ENCODE data around the gene IFI27L1.

Gene IFI27L1

DNA sequence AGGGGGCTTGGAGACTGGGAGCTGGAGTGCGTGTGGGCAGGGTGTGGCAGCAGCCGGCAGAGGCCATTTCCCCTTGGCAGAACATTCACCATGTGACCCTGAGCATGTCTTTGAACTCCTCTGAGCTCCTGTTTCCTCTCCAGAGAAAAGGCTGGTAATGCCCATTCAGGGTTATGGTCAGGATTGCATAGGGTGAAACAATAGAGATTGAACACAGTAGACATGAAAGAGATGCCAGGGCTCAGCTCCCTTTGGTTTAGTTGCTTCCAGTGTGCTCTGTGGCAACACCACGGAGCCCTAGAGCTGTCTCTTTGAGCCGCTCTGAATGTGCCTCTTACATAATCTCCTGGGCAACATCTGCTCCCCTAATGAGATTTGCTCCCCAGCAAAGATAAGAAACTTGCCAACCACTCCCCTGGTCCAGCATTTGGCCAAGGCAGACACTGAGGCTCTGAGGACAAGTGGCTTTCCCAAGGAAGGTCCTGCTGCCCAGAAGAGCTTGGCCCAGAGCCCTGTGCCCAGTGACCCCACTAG is 34.0 kb downstream of the IFI27L1 start:
- no peak for DNase-seq

DNA sequence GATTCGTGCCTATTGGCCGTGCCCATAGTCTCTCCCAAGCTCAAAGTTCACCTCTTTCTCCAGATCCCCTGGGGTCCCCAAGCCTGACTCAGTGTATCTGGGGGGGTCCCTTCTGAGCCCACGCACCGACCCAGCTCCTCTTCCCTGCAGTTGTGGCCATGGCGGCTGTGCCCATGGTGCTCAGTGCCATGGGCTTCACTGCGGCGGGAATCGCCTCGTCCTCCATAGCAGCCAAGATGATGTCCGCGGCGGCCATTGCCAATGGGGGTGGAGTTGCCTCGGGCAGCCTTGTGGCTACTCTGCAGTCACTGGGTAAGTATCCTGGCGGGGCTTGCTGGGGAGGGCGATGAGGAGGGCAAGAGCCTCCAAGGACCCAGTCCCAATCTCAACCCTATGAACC is 34.5 kb downstream of the IFI27L1 start:
- DNase-seq, result no peak

DNA sequence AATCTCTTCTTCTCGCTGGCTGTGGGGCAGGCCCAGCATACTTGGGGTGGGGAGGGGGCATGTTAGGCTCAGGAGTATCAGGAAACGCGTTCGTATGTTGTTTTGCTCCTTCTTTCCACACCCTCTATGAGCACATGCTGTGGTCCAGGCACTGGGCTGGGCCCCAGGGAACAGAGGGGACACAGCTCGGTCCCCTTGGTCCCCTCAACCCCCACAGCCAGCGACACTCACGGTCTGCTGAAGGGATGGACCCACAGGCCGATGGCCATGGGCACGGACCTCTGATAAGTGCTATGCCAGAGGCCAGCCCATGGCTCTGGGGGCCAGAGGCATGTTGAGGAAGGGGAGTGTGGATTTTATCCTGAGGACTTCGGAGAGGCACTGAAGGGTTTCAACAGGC is 35.6 kb downstream of the IFI27L1 start:
- DNase-seq, result no peak

DNA sequence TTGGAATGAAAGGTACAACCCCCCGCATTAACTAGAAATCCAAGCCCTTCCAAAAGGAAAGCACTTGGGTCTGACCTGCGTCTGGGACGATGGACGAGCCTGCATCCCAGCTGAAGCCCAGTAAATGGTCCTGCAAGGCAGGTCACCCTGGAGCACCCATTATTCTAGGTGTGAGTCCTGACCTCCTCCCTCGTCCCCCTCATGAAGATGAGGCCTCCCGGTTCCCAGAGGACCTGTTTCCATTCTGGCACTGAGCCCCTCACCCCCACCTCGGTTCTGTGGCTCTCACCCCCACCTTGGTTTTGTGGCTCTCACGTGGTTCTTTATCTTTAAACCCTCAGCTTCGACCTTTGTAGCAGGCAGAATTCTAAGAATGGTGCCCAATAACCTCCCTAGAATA is 36.7 kb downstream of the IFI27L1 start:
- DNase-seq, result no peak

DNA sequence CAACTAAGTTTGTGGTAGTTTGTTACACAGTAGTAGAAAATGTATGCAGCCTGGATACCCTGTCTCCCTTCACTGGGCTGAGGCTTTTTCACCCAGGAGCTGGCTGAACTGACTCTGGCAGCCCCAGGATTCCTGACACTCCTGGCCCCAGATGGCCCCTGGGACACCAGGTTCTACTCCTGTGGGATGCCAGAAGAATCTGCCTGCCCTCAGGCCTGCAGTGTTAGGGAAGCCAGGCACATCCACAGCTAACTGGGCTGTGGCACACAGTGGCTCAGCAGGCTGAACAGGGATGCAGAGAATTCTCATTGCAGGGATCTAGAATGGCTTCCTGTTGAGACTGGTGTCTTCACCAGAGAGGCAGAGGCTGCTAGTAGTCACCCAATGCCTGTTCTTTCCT is 38.0 kb downstream of the IFI27L1 start:
- DNase-seq, result no peak

DNA sequence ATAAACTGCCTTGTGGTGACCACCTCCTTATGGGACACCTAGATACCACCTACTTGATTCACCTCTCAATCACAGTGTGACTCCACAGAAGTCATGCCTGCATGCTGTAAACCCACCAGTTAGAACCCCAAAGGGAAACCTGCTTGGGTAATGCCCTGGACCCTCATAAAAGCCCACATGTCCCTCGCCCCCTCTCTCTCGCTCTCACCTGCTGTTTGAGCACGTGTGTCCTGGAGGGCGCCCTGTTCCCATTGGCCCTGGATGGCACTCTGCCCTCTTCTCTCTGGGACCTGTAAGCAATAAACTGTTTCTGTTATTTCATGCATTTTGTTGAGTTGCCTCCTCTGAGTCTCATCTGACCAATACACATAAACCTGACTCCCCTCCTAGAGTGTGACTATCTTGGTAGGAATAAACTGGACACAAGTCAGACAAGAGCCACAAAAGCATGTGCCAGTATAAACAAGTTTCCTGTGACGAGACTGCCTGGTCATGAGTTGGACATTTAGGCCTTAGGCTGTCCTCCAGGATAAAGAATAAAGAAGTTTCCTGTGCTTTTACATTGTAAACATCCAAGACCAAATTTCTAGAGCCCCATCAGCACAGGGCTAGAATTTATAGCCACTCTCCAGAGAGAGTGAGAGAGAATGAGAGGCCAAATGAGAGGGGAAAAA is 39.7 kb downstream of the IFI27L1 start:
- DNase-seq, result no peak

DNA sequence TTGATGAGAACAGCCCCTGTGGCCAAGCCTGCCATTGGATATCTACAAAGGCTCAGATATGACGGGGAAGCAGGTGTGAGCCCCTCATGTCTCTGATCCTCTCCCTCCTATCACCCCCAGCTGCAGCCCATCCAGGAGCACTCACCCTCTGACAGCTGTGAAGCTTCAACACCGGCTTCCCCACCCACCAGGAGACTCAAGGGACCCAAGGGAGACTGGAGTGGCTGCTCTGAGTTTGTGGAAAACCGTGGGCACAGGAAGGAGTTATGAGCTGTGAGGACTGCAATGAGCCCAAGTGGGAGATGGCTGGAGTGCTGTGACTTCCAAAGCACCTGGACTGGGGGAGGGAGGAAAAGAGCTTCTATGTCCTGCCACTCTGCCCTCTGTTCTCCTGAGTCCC is 40.4 kb downstream of the IFI27L1 start:
- DNase-seq, result no peak

DNA sequence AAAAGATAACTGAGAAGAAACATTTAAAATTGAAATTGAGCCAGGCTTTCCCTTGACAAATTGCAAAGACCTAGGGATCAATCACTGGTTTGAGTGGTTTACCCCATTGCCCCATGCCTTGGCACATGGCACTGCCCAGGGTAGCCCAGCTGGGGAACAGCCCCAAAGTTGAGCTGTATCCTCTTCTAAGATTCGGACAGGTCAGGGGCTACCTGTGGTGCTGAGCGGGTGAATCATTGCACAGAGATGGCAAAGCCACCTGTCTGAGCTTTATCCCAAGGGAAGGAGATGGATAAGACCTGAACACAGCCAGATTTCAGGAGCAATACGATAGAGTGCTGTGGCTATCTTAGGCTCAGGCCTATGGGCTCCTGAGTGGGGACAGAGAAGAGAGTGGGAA is 41.3 kb downstream of the IFI27L1 start:
- DNase-seq, result no peak

DNA sequence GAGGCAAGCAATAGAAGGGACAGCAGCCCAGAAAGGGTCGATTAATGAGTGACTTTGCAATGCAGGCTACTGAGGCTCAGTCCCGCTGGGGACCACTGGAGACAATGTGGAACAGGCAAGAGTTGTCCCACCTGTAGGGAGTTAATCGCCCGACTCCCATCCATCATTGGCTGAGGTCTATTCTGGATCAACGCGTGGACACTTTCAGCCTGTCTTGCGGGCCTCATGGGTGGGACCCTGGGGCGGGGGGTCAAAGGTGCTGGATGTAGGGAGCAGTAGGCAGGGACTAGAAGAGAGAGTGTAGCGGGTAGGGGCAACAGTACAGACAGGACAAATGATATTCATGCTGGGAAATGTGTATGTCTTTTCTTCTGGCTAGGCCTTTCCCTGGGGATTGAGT is 42.2 kb downstream of the IFI27L1 start:
- DNase-seq, result no peak

DNA sequence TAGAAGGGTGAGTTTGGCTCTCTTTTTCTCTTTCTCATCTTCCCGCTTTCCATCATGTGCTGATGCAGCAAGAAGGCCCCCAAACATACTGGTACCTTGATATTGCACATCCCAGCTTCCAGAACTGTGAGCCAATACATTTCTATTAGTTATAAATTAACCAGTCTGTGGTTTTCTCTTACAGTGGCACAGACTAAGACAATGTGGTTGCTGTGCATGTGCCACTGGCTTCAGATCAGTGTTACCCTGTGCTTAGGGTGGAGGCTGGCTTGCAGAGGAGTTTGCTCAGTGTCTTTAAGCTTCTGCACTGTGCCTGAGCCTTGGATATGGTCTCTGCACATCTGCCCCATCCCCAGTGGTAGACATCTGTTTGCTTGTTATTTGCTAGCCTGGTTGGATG is 42.8 kb downstream of the IFI27L1 start:
- no peak for DNase-seq

DNA sequence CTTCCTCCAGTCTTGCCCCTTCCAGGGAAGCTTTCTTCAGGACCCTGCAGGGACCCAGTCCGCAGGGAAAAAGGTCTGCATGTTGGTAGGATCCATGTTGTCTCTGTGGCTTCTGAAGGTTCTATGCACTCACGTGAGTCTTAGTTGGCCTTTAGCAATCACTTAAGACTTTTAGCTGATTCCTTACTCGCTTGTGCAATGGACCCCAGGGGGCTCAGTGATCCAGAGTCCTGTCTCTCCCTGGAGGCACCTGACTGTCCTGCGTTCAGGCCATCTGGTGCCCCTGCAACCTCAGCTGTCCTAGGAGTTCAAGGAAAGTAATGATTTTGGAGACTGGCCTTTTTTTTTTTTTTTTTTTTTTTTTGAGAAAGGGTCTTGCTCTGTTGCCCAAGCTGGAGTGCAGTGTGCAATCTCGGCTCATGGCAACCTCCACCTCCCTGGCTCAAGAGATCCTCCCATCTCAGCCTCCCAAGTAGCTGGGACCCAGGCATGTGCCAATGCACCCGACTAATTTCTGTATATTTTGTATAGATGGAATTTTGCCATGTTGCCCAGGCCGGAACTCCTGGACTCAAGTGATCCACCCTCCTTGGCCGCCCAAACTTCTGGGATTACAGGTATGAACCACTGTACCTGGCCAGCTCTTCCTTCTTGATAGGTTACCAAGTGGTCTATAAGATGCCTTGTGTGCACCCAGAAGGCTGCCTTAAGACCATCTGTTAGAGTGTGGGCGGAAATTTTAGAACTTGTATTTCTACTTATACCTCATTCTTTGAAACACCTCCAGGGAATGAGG is 43.7 kb downstream of the IFI27L1 start:
- no peak for DNase-seq

DNA sequence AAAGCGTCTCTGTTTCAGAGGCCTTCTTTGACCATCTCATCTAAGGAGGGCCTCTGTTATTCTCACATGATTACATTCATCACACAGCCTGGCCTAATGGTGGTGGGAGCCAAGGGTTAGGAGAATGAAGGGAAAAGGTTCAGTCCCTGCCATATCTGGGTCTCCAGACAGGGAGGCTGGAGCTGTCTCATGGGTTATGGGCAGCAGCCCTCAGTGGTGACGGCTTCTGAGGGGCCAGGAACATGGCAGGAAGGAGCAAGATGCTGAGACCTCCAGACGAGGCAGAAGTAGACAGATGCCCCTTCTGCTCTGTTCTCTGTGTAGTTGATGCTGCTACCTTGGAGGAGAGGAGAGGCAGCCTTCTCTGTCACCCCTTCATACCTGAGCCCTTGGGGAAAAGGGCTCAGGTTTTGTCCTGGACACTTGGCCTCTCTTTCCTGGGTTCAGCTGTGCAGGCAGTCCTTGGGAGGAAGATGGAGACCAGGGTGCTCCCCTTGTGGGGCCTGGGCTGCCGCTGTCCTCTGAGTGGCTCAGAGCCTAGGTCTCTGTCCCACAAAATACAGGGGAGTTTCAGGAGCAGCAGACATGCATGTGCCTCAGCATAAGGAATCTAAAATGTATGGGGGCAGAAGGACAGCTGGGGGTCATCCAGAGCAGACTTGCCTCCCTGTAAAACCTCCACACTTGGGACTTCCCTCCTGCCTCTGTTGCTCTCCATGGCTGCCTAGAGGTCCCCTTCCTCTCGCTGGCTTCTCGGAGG is 44.7 kb downstream of the IFI27L1 start:
- DNase-seq, result no peak

DNA sequence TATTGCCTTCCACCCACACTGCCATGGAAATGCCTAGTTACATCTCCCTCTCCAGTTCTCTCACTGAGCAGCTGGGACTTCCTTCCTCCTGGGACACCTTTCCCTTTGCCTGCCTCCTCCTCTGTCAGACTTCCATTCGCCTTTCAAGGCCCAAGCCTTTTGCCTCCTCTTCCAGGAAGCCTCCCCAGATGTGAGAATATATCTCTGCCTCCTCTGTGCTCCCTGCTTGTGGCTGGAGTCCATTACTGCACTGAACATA is 45.2 kb downstream of the IFI27L1 start:
- no peak for DNase-seq

DNA sequence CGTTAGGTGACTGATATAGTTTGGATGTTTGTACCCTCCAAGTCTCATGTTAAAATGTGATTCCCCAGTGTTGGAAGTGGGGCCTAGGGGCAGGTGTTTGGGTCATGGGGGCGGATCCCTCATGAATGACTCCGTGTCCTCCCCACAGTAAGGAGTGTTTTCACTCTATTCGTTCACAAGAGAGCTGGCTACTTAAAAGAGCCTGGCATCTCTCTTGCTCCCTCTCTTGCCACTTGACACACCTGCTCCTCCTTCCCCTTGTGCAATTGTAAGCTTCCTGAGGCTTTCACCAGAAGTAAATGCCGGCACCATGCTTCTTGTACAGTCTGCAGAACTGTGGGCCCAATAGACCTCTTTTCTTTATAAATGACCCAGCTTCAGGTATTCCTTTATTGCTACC is 45.7 kb downstream of the IFI27L1 start:
- no peak for DNase-seq

DNA sequence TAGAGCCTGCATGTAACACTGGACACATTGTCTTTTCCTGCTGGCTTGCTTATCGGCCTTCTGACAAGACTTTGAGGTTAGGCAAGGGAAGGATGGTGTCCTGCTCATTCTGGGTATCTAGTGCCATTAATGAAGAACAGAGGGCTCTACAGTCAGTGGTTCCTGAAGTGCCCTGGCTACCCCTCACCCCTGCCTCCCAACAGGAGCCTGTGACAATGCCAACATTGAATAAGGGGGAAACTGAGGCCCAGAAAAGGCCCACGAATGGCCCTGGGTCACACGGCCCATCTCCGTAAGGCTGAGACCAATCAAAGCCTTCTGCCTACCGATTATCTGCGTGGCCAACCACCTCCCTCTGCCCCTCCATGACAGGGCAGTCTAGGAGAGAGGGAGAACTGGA is 46.2 kb downstream of the IFI27L1 start:
- no peak for DNase-seq

DNA sequence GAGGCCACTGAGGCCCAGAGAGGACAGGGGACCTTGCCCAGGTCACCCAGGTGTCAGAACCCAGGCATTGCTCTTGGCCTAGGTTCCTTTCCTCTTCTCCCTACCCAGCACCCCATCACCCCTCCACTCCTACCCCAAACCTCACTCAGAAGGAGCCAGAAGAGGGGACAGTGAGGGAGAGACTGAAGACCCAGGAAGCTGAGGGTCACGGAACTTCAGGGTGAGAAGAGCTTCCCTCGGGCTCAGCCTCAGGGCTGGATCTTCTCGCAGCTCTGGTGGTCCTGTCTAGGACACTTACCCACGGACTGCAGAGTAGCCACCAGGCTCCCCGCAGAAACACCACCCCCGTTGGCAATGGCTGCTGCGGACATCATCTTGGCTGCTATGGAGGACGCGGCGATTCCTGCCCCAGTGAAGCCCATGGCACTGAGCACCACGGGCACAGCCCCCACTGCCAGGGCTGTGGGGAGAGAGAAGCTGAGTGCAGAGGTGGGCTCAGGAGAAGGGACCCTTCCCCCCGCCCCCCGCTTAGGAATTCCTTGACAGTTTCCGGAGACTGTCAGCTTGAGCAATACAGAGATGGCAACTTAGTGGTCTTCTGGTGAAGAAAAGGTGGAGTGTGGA is 47.2 kb downstream of the IFI27L1 start:
- DNase-seq, result no peak

DNA sequence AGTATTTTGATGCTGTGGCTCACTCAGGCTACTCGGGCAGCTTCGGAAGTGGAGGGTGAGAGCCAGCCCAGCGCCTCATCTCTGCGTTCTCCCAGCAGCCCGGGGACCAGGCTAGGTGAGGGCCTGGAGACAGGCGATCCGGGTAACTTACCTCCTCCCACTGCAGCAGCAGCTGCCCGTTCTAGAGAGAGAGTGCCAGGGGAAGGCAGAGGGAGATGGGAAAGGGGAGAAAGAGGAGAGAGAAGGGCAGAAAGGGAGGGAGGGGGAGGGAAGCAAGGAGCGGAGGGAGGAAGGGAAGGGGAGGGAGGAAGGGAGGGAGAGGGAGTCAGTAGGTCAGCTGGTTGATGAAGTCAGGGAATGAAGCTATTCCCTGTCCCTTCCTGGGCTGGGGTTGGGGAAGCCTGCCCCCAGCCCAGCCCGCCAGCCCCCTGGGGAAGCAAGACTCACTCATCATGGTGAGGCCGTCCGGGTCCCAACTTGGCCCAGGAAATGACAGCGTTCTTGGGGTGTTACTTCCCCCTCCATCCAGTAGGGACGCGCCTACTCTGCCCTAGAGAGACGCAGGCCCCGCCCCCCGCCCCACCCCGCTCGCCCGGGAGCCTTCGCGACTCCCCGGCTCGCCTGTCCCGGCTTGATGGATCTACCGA is 48.1 kb downstream of the IFI27L1 start, which contains the start of gene IFI27L2:
Gene IFI27L2, minus strand, starts transcription at position 494 of the 647 bp plus-strand sequence. Its CDS starts 40 bp downstream, at position 454.
- DNase-seq, result no peak

DNA sequence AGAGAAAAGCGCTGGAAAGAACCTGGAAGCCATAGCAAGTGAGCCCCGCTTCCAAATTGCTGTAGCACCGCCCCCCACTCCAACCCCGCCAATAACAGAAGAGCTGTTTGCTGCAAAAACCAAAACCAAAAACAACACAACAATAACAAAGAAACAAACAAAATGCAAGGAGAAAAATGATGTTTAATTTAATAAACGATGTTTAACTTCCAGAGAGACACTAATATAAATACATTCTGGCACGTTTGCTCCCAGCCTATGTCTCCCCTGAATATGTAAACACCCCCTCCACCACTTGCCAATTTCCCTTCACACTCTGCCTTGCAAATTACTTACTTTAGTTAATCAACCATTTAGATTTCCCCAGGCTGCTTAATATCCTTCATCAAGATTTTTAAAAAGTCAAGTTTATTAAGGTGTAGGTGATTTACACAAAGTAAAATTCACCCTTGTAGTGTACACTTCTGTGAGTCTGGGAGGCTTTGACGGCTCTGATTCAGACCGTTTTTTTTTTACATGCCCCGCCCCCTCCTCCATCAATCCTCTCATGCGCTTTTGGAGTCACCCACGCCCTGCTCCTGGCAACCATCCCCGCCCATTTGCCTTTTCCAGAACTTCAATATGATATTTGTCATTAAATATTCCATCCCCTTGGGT is 48.8 kb downstream of the IFI27L1 start:
- DNase-seq, result no peak

DNA sequence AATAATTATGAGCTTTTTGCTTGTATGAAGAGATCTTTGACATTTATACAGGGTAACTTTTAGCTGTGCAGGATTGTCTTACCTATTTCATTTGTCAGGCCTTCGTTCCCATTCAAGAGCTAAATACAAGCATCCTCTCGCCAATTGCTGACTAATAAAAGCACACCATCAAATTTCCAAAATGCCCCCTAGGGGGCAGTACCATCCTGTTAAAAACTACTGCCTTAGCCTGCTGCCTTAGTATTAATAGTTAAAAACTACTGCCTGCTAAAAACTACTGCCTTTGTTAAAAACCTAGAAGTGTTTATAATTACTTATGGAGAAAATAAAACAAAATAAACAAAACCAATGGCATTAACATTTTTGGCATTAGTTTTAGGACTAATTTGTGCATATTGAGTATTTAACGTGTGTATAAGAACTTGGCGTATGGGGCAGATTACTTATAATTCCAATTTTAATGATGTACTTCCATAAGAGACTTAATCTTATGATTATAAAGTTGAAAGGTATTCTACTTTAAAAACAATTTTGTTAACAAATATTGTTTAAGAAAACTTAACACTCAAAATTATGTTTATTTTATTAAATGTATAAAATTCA is 51.3 kb downstream of the IFI27L1 start:
- no peak for DNase-seq

DNA sequence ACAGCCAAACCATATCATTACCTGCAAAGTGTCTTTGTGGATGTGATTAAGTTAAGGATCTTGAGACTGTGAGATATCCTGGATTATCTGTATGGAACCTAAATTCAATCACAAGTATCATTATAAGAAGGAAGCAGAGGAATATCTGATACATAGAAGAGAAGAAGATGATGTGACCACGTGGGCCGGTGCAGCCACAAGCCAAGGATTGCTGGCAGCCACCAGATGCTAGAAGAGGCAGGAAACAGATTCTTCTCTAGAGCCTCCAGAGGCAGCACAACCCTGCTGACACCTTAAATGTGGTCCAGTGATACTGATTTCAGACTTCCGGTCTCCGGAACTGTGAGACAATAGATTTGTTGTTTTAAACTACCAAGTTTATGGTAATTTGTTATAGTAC is 54.4 kb downstream of the IFI27L1 start:
- no peak for DNase-seq

DNA sequence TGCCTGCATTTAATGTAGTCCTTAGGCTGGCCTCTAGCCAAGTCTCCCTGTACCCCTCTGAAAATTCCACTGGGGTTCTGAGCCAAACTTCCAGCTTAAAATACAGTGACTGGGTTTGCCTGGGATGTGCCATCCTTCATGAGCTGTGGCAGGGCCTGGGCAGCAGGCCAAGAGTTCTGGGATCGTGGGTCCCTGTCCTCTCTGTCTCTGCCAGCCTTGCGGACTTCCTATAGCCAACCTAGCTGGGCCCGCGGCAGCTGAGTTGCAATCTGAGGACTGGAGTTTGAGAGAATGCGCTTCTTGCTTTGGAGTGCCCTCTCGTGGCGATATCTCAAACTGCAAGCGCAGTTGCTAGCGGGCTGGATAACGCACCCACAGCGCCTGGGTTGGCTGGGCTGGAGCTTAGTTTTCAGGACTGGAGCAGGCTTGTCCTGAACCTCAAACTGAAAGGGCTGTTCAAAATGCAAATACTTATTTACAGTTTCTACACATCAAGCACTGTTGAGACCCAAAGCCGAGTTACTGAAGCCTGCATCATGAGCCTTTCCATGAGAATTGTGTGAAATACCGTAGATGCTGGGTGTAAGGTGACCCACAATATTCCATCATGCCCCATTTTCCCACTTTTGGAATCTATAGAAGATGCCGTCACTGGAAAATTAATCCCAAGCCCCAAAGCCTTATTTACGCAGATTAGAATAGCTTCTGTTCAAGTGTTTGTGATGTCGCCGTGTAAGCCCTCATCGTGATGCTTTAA is 55.6 kb downstream of the IFI27L1 start:
- DNase-seq, result no peak

Measured in cortex of kidney (tissue), 1 donor.